HG03280 (cell line): ENCODE data around the gene WDR86.

Experiments
- ATAC-seq: cut with Tn5 transposase; IDR thresholded peaks from one replicate; pipeline ENCODE4 v1.9.1; 2021; ENCODE audit warnings: mild to moderate bottlenecking, moderate library complexity; ENCODE audit not compliant: unreplicated experiment

The WDR86 gene

DNA sequence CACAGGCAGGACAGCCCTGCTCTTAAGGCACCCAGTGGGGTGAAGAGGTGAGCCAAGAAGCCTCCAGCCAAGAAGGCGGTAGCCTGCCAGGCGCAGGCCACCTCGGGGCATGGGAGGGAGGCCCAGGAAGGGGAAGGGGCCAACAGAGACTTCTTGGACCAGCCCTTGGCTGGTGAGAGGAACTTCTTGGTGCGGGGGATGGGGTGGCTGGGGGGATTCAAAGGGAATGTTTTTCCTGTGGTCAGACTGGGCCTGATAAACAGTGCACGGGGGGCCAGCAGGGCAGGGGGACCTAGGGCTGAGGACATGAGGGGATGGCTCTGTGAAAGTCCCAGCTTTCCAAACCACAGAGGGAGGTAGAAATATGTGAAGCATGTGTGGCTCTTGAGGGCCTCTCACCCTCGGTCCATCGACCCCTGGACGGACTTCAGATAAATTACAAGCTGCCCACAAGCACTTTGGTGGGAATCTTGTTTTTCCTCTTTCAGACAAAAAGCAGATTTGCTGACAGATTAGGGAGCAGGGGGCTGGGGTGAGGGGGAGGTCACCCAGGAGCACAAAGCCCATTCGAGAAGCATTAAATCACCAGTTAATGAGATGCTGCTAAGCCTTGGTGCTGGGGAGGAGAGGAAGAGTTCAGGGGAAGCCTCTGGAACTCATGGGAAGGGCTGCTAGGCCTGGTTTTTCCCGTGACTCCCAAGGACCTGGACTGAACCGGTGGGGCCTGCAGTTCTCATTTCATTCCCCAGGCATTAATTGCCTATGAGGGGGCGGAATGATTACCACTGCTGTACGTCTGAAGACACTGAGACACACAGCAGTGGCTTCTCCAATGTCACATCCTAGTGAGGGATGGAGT lies 18.8 kb upstream of the WDR86 start:
- no peak for ATAC-seq

DNA sequence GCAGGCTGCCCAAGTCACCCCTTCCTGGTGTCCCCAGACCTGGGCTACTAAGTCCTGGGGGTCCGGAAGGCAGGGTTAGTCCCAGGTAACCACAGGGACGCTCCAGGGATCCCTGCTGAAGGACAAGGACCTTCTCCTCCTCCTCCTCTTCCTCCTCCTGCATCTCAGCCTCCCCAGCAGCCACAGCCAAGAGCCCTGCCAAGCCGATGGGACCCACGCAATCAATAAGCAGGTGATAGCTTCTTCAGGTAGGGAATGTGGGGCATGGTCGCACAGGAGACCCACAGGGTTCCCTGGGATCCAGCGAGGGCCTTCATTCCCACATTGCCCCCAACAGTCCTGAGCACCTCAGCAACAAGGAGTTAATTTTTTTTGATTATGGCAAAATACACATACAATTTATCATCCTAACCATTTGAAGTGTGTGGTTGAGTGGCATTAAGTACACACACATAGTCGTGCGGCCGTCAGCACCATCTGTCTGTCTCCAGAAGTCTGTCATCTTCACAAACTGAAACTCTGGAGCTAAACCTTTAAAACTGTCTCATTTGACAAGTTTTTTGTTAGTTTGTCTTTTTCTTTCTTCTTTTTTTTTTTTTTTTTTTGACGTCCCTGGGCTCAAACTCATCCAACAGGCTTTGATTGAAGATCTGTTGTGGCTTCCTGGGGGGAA lies 18.0 kb upstream of the WDR86 start:
- no peak for ATAC-seq

DNA sequence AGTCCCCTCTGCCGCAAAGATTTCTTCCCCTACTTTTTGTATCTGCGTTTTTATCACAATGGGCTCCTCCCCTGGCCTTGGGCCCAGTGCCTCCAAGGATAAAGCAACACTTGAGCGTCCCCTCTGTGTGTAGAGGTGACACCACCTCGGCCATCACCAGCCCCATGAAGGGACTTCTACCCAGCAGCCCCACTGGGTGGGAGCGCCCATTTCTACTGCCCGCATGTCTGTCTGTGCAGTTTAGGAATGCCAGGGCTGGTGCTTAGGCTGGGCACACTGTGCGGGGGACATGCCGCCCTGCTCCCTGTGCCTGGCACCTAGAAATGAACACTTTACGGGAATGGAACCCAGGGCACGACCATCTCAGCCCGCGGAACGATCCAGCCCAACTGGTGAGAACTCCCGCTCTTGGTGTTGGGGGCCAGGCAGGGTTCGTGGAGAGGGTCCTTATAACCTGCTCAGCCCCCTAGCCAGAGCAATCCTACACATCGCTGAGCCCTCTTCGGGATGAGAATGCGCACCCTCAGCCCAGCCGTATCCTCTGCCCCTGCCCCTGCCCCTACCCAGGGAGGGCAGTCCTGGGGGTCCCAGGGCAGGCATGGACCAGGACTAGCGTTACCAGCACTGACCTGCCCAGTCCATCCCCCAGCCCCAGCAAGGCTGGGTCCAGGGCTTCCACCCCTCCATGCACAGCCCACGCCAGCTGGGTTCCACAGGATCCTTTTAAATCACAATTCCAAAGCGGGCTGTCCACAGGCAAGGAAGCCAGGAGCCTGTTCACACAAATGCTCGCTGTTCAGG lies 17.3 kb upstream of the WDR86 start:
- no peak for ATAC-seq

- ATAC-seq: no peak
Measured at GRCh38 chr7:151426441-151426903, 16.6 kb upstream of the WDR86 start.

DNA sequence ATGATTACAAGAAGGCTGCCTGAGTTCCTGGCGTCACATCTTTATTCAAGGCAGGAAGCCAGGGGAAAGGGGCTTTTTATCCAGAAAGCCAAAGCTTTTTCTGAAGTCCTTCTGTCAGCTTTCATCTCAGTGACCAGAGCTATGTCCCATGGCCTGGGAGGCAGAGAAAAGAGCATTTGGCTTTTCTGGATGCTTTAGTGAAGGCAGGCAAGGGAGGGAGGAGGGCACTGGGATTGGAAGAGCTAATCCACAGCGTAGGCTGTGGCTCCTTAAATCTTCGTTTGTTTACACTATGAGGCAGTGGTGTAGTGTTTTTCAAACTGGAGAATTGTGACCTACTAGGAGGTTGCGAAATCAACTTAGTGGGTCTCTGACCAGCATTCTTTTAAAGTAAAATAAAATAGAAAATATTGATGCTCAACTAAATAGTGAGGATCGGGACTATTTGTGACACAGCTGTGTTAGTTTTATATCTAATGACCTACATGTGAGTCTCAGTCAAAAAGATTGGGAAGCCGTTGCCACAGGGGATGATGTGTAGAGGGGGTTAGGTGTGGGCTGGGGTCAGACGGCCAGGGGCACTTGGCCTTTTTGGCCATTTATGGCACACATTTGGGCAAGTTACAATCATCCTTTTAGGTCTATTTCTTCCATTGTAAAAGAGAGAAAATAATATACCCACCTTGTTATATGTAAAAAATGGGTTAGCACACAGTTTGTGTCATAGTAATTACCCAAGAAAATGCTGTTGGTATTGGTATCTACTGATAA lies 16.0 kb upstream of the WDR86 start:
- ATAC-seq: no peak

- ATAC-seq: no peak
Measured at GRCh38 chr7:151424799-151425198, 15.0 kb upstream of the WDR86 start.

GRCh38 chr7:151423936-151424335 lies 14.1 kb upstream of the WDR86 start:
- no peak for ATAC-seq

GRCh38 chr7:151423226-151423625 lies 13.4 kb upstream of the WDR86 start:
- no peak for ATAC-seq

DNA sequence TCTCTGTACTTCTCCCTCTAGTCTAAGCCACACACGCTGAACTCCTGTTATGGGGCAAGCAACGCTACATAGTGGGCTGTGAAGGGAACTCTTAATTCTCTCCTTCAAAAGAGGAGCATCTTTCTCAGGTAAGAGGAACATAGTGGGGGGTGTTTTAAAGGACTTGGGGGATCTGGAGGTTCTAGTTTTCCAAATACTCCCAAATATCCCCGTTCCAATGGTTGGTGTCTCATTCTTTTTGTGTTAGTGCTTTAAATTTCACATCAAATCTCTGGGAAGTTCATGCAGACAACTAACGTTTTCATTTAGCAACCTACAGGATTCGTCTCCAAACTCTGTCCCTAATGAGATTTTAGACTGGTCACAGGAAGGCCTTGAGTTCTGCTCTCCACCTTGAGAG lies 12.4 kb upstream of the WDR86 start:
- ATAC-seq: no peak

DNA sequence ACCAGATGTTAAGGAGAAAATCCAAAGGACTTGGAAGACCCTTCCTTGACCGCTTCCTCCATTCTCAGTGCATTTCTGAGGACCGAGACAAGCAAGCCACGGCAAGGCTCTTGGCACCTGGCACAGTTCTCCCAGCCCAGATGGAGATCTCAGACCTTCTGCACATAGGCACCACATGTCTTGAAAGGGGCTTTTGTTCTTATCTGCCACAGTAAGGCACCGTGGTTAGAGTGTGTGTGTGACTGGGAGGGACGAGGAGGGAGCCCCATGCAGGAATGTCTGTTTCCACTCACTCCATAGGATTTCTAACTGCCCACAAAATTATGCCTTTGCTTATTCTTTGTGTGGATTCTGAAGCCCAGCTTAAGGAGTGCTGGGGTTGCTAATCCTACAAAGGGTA lies 10.3 kb upstream of the WDR86 start:
- no peak for ATAC-seq

DNA sequence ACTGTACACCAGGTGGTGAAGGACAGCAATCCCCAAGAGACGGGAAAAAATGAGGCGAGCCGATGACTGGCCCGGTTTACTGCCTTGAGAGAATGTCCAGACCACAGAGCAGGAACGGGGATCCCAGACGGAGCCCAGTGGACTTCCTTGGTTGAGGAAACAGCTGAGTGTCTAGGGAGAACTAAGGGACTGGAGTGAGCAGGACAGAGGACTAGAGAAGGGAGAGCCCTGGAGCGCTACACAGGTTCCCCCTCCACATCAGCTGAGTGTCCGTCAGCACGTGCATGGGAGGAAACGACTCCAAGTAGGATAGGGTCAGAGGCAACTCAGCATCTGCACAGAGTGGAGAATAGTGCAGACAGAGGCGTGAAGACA lies 7.1 kb upstream of the WDR86 start:
- ATAC-seq: no peak

GRCh38 chr7:151416112-151416940 lies 6.5 kb upstream of the WDR86 start:
- no peak for ATAC-seq

DNA sequence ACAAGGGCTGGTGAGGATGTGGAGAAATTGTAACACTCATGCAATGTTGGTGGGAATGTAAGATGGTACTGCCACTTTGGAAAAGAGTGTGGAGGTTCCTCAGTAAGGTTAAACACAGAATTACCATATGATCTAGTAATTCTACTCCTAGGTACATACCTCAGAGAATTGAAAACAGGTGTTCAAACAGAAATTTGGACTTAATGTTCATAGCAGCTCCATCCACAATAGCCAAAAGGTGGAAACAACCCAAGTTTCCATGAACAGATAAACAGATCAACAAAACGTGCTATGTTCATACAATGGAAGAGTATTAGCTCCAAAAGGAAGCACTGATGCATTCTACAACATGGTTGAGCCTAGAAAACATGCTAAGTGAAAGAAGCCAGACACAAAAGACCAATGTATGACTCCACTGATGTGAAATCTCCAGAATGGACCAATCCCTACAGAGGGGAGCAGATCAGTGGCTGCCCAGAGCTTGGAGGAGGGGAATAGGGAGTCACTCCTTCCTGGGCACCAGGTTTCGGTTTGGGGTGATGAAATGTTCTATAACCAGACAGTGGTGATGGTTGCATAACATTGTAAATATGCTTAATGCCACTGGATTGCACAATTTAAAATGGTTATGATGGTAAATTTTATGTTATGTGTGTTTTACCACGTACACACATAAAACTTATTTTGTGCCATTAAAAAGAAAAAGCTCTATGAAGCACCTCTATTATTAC lies 5.7 kb upstream of the WDR86 start:
- no peak for ATAC-seq

DNA sequence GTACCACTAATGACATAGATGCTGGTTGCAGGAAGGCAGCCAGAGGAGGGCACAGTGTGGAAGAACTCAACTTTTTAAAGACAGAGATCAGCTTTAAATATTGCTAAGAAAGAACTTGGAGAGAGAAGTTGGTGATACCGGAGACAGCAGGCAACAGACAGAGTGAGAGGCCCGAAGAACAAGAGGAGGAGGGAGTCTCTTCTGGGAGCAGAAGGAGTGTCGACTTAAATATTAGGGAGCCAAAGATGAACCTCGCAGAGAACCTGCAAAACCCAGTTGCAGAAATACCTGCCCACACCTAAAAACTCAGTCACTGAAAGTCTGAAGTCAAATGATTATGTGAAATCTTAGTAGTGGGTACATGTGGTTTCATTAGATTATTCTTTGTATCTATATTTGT lies 3.4 kb upstream of the WDR86 start:
- ATAC-seq: no peak

- no peak for ATAC-seq
Measured at GRCh38 chr7:151412318-151412717, 2.5 kb upstream of the WDR86 start.

DNA sequence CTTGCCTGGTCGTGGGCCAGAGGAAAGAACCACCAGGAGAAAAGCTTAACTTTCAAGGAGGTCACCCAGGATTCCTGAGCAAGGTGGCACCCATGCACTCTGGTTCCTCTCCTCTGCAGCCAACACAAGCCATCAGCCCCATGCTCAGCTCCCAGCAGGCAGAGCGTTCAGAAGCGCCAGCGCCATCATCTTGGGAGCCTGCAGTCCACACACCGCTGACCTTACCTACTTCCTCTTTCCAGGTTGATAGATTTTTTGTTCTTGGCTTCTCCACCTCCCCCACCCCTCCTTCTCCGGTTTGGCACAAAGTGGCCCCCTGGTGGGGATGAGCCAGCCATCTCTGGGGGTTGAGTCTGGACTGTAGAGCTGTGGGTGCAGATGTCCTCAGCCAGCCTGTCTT lies 1.7 kb upstream of the WDR86 start:
- ATAC-seq: no peak

- ATAC-seq: no peak
Measured at GRCh38 chr7:151410405-151411390, 860 bp upstream of the WDR86 start.
